Panc1 (cell line): ENCODE results near the gene POFUT2.

Experiments
- CTCF ChIP-seq: fragments of 450-650 bp; IDR thresholded peaks from 2 replicates; pipeline ENCODE4 v1.5.1; 2017; ENCODE audit warnings: mild to moderate bottlenecking
- POLR2AphosphoS5 ChIP-seq: IDR thresholded peaks from 2 replicates; pipeline ENCODE4 v1.6.1; 2012; ENCODE audit warnings: mild to moderate bottlenecking, low read depth, low read length, moderate library complexity
- REST ChIP-seq, 2 experiments: IDR thresholded peaks; 2 replicates each; pipeline ENCODE4 v1.6.1; 2011 to 2012; ENCODE audit warnings: low read depth in 2 of 2, control low read depth in 1 of 2, low read length in 1 of 2, mild to moderate bottlenecking in 1 of 2, moderate library complexity in 1 of 2; ENCODE audit not compliant: insufficient read depth in 1 of 2
- SIN3A ChIP-seq: IDR thresholded peaks from 2 replicates; pipeline ENCODE4 v1.6.1; 2012; ENCODE audit warnings: low read depth, mild to moderate bottlenecking, low read length, moderate library complexity, borderline replicate concordance; ENCODE audit not compliant: insufficient read depth

GRCh38 chr21:45336535-45336810, 48.8 kb upstream of the POFUT2 start:
- TF ChIP-seq CTCF: no peak
- TF ChIP-seq REST (IDR thresholded peaks at IDR 0.05; ENCODE audit: insufficient read depth in 1 of 2, low read depth in 2 of 2, low read length in 1 of 2): no peak
- TF ChIP-seq POLR2AphosphoS5: no peak
- TF ChIP-seq SIN3A: no peak
